NOMO-1 treated with DMSO at 0.1 percent for 48 hours (cell line): ENCODE measurements around the gene PHACTR3.

Experiments
- DNase-seq: peaks from one replicate; lab custom pipeline; 2025; ENCODE audit not compliant: unreplicated experiment; lab: John Stamatoyannopoulos, UW

PHACTR3 gene

GRCh38 chr20:59746155-59746554 is 141.8 kb downstream of the PHACTR3 start:
- no peak for DNase-seq

DNA sequence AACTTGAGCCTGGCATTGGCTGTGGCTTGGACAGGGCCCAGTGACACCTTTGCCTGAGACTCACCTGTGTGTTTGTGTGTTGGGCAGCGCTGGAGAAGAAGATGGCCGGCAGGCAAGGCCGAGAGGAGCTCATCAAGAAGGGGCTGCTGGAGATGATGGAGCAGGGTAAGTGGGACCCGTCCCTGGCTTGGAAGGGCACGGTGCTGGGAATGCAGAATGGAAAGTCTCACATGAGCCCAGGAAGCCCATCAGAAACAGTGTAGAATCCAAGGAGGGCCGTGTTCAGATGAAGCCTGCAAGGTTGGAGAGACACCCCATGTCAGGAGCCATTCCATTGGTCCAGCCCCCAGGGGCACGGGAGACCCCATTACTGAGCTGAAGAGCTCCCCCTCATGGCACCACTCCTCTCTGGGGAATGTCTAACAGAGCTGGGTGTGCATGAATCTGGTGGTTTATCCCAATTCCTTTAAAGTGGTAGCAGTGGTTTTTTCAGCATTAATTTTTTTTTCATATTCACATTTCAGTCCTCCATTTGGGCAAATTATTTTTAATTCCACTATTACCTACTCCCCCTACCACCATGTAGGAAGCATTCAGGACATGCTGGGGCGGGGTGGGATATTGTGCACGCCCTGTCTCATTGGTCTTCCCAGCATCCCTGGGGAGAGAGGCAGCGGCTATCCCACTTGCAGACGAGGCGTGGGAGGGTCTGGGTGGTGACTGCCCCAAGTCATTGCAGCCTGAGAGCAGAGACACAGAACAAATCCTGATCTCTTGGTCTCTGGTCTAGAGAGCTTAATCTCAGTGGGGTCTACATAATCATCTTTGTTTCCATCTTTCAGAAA is 143.6 kb downstream of the PHACTR3 start:
- DNase-seq, result no peak

GRCh38 chr20:59748619-59749191 is 144.4 kb downstream of the PHACTR3 start:
- peak; percentile 8 for DNase-seq

- no peak for DNase-seq
These were observed 145.0 kb downstream of the PHACTR3 start for GRCh38 chr20:59749301-59749700.

GRCh38 chr20:59750209-59750840 is 146.0 kb downstream of the PHACTR3 start:
- no peak for DNase-seq

DNA sequence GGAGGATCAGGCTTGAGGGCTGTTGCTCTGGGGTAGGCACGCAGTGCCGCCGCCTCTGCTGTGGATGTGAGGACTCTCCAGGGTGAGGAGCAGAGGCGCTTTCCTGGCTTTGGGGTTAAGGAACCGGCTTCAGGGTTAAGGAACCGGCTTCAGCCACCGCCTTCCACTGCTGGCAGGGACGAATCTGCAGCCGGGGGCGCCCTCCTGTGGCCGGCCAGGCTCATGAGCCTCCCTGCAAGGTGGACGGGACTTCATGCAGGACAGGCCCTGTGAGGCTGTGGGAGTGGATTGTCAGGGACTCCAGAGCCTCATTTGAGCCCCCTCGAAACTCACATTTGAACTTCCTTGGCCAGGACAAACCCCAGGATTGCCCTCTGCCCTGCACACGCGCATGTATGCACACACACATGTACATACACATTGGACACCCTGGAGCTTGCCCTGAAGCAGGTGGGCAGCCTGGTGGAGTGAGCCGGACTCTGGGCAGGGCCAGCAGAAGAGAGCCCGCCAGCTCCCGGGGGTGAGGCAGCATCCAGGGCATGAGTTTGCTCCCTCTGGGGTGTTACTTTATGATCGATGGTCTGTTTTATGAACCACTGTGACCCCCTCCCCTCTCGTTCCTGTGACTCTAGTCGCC is 146.9 kb downstream of the PHACTR3 start:
- peak; percentile 74 for DNase-seq

DNA sequence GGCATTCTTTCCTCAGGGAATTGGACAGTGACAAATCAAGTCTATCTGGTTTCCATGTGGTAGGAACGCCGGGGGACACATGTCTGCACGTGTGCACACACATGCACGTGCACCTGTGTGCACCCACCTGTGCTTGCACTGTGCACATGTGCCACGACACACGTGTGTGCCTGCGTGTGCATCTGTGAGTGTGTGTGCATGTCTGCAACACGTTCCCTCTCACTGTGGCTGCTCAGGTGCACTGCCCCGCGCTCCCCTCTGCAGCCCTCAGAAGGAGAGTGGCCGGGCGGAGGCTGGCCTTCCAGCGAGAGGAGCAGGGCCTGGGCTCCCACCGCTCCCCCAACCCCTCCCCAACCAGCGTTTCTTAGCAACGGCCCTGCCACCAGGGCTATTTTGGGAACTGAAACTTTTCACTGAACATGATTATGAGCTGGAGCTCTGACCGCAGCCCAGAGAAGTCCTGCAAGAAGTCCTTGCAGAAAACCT is 147.8 kb downstream of the PHACTR3 start:
- DNase-seq, result peak; percentile 92

GRCh38 chr20:59752704-59753460 is 148.5 kb downstream of the PHACTR3 start:
- no peak for DNase-seq

GRCh38 chr20:59753836-59754235 is 149.5 kb downstream of the PHACTR3 start:
- no peak for DNase-seq

DNA sequence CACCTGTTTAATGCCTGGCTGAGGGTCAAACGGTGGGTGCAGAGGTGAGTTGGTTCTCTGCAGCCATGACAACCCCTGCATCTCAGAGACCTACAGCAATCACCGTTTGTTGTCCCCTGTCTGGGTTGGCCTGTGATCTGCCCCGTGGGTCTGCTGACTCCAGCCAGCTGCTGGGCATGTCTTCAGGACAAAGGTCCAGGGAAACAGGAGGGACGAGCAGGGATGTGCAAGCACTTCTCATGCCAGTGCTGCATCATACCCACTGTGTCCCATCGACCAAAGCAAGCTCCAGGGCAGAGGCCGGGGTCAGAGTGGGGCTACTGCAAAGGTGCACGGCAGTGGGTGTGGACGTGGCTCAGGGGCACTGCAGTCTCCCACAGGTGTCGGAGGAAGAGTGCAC is 150.2 kb downstream of the PHACTR3 start:
- no peak for DNase-seq

DNA sequence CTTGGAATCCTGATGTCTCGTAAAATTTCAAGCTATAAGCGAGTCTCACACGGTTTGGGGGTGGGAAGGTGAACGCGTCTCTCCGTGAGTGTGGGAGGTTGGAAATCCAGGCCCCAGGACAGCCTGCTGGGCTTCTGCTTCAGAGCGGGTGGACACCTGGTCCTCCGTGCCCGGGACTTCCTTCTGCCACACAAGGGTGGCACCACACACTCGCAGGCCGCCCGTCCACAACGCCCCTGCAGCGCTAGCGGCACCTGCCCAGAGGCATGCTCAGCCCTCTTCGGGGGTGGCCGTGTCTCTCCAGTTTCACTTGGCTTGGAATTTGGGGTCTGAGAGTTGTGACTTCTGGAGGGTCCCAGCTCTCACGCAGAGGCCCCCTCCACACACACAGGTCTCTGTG is 151.9 kb downstream of the PHACTR3 start:
- no peak for DNase-seq

- DNase-seq, result no peak
These were observed 159.7 kb downstream of the PHACTR3 start for GRCh38 chr20:59764037-59764436.

DNA sequence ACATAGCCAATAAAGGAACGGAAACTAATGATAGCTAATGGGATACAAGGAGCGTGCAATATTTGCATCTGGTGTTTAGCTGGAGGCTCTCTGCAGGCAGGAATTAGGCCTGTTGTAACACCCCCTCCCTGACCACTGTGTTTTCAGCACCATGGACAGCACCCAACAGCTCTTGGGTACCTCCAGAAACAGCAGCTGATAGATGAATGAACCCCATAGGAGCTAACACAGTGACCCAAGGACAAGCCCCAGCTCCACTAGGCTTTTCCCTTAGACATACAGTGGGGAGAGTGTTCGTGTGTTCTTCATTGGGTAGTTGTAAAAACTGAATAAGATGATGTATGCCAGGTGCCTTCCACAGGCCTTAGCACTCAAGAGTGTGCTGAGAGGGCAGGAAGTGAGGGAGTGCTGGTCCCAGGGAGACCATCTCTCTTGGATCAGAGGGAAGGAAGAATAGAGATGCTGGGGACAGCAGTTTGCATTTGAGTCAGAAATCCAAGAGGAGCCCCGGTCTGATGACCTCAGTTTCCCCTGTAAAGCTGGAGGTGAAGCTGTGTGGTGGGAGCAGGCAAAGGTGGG is 161.3 kb downstream of the PHACTR3 start:
- no peak for DNase-seq

DNA sequence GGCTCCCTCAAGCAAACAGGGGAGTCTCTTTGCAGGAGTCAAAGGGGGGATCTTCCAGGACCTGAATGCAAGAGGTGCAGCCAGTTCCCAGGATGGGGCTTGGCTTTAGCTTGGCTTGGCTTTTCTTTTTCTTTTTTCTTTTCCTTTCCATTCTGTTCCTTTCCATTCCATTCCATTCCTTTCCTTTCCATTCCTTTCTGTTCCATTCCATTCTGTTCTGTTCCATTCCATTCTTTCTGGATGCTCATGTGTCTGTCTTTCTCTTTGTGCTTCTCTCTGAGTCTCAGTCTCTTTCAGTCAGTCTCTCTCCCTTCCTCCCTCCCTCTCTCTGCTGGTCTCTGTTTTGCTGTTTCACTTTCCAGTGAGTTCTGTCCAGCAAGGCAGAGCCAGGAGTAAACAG is 163.3 kb downstream of the PHACTR3 start:
- DNase-seq, result no peak

GRCh38 chr20:59770270-59770669 is 165.9 kb downstream of the PHACTR3 start:
- no peak for DNase-seq

GRCh38 chr20:59770851-59771250 is 166.5 kb downstream of the PHACTR3 start:
- DNase-seq, result no peak

GRCh38 chr20:59771506-59772372 is 167.4 kb downstream of the PHACTR3 start:
- no peak for DNase-seq

DNA sequence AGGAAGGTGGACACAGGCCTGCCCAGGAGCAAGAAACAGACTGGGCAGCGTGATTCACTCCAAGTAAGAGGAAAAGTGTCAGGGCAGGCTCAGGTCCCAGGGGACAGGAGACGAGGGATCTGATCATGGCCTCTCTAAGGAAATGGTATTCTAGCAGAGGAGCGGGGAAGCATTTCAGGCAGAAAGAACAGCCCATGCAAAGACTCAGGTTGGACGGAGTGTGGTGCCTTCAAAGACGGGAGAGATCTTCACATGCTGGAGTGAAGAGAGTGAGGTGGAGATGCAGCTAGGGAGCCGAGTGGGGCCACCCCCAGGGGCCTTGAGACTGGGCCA is 168.0 kb downstream of the PHACTR3 start:
- DNase-seq, result no peak
